DMS79 treated with DMSO at 0.1 percent for 48 hours (cell line): ENCODE results near the gene APCDD1L.

Experiments used
- DNase-seq: peaks from one replicate; lab custom pipeline; 2025; lab: John Stamatoyannopoulos, UW

Gene APCDD1L

DNA sequence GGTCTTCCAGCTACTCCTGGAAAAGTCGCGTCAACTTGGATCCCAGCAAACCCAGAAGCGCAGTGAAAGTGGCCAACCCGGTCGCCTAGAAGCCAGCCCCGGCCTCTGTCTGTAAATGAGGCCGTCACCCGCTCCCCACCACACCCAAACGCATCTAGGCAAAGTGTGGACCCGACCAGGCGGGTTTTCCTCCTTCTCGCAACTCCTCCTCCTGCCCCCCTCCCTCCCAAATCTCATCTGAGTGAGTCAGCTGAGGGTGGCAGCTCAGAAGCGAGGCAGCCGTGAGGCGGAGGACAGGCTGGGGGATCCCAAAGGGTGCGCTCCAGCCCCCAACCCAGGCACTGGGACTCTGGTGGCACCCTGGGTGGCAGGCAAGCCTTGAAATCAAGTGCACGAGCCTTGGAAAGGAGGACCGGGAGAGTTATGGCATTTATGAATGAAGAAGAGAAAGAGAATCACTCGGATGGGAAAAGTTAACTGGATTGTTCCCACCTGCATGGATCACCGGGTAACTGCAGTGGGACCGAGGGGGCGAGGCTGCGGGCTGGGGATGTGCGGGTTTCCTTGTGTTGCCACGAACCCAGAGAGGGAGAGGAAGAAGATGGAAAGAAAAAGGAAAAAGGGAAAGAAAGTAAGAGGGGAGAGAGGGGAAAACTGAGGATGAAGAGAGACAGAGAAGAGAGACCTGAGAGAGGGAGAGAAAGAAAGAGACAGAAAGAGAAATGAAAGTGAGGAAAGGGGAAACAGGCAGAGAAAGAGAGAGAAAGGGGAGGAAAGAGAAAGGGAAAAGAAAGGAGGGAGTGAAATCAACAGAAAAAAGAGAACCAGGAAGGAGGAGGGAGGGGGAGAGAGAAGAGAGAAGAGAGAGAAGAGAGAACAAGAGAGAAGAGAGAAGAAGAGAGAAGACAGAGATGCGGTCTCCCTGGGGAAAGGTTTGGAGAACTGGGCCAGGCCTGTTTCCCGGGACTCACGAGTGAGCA lies at the start of gene APCDD1L:
TSS of gene APCDD1L (minus strand) at position 167 of the 980 bp plus-strand sequence. CDS start 692 bp downstream, outside the sequence.
- no peak for DNase-seq

DNA sequence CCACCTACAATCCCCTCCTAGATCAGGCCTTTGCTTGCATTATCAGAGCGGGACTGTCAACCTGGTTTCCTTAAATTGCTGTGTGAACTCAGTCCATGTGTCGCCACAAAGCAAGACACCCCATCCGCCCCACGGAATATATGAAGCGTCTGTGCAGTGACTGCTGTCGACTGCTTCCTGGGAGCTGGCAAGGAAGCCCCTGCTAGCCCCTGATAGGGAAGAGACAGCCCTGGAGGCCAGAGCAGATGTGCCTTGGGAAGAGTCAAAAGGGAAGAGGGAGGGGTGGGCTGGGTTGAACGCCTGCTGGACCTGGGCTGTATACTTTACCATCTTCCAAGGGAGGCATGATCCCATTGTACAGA lies 44.1 kb upstream of the APCDD1L start:
- no peak for DNase-seq

DNA sequence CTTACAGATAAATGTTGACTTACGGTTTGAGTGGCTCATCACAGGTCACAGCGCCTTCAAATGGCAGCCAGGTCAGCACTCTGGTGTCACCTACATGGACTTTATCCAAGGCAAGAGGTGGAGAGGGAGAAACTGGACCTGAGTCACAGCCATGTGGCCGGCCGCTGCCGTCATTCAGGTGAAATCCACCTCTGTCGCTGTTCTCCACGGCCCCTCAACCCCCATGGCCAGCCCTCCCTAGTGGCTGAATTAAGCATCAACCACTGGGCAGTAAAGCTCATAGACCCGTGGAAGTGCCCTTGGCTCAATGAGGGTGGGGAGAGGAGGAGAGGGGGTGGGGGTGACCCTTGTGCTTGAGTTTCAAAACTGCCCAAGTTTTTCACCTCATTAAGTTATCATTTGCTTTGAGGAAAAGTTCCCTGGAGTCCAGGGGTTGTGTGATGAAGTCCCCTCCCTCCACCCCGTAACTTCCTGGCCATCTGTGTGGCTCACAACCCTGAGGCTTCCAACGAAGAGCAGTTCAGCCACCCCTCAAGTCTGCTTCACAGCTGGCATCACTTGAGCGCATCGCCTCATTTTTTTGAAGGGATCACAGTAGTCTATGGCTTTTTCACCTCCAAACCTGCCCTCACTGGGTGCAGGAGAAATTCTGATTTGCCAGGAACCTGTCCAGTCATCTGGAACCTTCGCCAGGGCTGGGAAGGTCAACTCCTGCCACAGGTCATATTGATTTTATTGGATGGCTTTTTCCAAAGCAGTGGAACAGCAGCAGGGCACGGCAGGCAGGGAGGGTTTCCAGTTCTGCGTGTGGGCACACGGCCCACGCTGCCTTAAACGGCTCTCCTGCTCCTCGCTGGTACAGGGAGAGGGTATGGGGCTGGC lies 43.5 kb upstream of the APCDD1L start:
- DNase-seq: no peak

DNA sequence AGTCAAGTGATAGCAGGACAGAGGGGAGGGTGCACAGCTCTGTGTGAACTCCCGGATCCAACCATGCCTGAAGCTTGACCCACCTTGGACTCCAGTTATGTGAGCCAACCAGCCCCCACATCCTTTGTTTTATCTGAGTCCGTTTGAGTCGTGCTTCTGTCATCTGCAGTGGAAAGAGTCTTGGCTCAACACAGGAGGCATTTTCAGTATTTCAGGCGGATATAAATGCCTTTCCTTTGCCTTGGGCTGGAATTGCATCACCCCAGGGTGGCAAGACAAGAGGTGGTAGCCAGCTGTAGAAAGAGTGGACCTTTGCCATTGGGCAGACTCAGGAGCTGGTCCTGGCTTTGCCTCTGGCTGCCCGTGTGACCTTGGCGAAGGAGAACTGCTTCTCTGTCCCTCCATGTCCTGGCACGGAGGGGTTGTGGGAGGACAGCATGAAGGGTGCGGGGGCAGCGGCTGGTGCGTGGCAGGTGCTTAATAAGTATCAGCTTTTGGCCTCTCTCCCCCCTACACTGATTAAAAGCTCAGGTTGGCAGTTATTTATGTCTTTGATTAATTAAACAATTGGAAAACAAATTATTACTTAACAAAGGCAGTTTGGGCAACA lies 42.6 kb upstream of the APCDD1L start:
- no peak for DNase-seq

DNA sequence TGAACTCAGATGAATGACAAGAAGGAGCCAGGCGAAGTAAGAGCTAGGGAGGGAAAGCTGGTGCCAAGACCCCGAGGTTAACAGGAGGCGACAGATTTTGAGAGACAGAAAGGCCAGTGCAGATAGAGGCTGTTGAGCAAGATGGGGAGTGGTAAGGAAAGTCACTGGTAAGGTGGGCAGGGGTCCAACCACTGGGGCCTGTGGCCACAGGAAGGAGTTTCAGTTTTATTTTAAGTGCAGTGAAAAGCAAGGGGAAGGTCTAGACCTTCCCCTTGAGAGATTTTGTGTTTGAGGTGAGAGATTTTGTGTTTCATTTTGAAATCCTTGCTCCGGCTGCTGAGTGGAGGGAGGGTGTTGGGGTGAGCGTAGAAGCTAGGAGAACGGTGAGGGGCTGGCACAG lies 41.8 kb upstream of the APCDD1L start:
- no peak for DNase-seq

DNA sequence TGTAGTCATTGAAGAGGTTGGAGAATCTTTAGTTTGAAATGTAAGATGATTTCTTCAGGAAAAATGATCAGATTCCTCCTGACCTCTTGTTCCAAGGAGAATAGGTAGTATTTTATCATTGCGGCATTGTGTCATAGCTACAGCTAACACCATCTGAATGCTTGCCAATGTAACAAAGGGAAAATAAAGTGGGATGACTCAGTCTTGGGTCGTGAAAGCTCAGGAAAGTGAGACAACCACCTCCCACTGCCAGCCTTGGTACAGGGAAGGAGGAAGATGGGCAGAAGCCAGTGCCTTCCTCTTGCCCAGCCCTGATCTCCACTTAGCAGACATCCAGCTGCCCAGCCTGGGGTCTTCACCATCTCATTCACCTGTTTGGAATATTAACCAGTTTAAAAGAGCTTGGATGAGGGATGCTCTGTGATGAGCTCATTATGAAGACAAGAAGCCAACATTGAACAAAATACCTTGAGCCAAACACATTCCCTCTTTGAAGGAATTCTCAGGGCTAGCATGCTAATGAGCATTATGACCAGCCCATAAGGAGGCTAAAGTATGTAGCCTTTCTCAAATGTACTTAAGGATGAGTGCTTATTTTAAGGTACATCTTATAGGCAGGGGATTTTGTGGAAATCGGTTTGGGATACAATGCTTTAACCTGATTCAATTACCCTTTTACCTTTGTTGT lies 40.0 kb upstream of the APCDD1L start:
- no peak for DNase-seq

DNA sequence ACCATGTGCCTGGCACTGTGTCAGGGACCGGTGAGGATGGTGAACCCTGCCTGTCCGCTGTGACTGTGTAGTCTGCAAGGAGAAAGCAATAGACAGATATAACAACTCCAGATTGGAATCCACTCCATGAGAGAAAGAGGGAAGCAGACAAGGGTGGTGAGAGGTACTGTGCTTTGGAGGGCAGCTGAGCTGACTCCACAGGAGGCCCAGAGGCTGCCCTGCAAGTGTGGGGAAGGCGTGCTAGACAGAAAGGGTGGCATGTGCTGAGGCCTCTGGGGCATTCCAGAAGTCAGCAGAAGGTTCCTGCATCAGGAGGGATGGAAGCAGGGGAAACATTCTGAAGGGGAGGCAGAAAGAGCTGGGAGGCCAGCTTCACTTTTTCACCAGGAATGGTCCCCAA lies 39.3 kb upstream of the APCDD1L start:
- DNase-seq: no peak

DNA sequence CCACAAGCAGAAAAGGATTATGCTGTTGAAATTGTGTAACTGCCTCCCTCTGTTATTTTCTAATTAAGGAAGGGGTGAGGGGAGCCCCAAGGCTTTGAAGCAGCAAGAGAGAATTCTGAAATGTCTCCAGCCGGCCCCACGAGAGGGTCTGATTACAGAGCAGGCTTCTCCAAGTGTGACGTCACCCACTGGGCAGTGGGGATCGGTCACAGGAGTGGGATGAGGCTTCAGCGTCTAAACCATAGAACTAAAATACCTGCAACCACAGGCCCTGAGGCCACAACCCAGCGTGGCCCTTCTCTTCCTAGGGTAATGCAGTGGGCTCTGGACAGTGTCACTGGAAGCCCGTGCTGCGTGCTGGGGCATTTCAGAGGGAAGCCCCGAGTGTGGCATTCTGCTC lies 38.6 kb upstream of the APCDD1L start:
- no peak for DNase-seq

DNA sequence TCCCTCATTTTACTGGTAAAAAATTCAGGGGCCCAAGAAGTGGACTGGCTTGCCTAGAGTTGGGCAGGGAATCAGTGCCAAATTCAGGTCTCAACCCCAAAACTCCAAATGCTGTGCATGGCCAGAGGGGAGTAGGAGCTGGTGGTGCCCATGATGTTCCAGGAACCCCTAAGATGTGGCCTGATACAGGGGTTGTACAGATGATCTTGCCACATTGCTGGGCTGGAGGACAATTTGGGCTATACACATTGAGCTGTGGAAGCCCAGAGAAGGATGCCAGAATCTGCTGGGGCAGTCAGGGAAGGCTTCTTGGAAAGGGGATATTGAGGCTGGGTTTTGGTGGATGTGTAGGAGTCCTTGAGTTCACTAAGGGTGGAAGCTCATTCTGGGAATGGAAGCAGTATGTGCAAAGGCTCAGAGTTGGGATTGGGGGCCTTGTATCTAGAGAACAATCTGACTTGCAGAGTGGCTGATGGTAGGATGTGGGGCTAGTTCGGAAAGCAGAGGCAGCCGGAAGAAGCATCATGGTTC lies 38.0 kb upstream of the APCDD1L start:
- no peak for DNase-seq

DNA sequence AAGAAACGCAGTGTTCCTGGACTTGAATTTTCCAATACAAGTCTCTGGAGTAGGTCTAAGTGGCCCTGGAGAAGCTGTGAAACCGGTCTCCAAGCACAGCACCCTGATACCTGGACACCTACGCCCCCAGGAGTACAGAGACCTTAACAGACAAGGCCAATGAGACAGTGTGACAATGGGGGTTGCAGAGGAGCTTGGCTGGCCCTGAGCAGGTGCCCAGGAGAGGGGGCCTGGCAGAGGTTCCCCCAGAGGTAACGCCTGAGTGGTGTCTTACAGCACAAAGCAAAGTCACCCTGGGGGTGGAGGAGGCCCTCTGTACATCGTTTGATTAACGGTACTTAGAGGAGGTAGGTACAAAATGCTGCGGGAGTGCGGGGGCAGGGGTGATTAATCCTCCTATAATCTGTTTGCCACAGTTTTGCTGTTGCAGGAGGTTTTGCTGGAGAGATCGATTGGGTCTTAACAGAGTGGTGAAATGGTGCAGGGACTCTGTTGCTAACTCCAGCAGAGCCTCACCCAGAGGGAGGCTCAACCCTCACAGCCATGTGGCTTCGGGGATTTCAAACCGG lies 37.3 kb upstream of the APCDD1L start:
- DNase-seq: no peak

DNA sequence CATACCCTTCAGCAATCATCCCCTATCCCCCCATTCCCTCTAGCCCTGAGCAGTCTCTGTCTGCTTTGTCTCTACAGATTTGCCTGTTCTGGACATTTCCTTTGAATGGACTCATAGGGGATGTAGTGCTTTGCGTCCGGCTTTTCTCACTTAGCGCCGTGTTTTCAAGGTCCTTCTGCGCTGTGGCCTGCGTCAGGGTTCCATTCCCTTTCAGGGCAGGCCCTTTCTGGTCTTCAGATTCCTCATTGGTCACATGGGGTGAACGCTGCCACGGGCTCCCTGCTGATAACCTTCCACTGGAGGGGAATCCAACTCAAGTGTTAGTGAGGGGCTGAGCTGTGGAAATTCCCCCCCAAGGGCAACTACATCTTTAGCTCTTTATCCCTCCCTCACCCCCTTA lies 36.4 kb upstream of the APCDD1L start:
- no peak for DNase-seq

DNA sequence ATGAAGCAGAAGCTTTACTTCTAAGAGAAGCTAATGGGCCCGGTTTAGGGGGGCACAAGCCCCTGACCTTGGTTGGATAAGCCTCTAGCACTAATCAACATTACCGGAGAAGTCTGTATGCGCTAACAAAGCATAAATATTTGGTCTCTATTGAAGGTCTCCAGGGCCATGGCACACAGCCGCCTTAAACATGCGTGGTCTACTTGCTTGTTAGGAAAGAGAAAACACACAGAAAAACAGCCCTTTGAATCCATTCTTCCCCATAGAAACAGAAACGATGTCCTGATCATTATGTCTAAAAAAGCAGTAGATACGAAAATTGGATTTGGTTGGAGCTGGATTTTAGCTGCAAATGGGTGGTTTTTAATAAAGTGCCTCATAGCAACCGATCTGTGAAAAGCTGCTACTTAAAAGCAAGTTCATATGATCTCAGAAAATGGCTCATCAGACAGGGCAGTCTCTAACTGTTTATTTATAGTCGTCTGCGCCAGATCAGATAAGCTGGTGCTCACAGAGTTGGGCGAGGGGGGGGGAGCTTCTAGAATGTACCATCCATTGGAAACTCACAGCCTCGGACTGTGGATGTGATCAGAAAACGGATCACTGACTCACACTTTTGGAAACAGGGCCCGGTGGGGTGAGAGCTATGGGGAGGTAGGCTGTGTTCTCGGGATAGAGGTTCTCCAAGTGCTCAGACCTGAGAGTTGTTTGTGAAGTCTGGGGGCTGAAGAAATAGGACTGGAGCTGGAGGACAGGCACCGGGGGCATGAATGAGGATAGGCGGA lies 35.3 kb upstream of the APCDD1L start:
- no peak for DNase-seq

DNA sequence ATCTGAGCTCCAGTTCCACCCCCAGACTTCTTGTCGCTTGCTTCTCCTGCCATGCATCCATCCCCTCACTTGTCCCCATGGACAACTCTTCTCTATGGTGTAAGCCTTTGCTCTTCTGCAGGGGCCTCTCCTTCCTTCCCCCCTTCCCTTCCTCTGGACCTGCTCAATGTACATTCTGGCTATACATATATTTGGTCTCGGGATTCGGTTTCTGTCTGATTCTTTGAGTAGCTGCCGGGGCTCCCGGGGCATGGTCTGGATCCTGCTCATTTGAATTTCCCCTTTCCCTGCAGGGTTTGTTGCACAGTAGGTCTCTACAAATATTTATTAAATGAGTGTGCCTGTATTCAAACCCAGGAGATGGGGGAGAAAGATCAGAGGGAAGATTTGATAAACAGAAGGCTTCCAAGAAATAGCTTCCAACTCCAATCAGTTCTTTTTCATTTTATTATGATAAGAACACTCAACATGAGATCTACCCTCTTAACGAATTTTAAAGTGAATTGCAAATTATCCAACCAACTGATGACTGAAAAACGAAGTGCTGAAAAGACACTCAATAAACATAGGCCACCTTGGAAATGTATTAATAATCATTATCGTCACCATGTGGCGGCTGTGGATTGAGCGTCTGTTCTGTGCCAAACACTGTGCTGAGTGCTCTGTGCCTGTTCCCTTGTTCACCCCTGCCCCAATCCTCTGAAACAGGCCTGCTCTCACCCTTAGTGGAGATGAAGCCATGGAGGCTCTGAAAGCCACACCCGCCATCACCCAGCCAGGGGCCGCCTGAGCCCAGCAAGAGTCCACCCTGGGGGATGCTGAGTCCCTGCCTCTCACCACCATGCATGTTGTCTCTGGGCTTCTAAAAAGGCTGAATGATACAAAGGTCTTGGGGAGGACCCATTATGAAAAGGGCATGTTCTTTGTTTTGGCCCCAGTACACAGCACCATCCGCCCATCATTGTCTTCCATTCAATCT lies 34.3 kb upstream of the APCDD1L start:
- no peak for DNase-seq

DNA sequence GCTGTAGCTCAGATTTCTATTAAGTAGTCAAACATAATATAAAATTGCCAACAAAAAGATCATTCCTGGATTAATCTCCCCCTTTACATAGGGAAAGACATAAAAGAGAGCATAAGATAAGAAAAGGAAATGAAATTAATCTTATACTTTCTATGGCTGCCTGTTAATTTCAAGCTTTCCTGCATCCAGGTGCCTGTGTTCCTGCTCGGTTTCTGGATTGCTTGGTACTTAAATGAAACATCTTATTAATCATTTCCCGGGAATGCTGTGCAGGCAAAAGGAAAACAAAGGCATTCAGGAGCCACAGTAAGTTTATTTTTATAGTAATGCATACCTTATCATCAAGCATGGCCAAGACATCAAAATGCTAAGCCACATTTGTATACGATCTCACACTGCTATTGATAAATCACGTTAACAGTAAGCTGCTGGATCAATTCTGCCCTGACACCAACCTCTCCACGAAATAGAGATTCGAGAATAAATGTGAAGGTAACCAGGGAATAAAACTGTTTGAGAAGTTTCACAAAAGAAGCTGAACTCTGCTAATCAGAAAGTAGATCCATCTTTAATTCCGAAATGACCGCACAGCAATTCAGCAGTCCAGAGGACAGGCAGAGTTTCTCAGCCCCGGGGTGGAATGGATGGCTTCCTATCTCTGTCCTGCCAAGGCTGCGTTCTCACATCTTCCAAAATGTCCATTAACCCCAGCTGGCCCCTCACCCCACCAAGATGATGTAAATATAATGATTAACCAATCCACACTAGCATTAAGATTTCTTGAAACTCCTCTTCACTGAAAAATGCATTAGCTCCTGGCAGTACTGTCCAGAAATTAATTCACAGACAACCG lies 32.6 kb upstream of the APCDD1L start:
- DNase-seq: no peak

DNA sequence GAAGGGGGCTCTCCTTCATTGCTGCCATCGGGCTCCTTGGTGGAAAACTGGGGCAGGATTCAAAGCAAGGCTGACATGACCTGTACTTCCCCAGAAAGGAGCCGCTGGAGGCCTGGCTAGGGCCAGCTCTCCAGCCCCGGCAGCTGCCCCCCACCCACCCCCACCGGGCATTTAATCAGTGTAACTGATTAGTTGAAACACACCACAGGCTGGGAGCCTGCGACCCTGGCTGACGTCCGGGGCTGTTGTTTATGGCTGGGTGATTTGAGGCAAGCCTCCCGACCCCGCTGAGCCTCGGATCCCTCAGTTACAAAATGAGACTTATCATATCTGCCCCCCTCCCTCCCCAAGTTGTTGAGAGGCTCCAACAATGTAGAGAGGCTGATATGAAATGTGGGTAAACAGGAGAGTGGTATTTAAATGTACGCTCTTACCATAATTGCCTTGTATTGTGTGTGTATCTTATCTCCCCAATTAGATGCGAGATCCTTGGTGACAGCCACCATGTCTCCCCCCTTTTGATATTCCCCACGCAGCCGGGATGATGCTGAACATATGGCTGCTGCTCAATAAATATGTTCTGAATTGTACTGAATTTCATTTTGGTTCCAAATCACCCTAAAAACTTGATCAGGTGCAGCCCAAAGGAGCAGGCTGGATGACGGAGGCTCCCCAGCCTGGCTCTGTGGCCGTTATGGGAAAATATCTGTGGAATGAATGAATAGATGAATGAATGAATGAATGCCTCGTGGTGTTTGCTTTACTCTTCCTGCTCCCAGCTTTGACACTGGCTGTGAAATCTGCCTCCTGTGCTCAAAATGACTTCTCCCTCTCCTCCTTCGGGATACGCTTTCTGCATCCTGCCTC lies 31.8 kb upstream of the APCDD1L start:
- no peak for DNase-seq

DNA sequence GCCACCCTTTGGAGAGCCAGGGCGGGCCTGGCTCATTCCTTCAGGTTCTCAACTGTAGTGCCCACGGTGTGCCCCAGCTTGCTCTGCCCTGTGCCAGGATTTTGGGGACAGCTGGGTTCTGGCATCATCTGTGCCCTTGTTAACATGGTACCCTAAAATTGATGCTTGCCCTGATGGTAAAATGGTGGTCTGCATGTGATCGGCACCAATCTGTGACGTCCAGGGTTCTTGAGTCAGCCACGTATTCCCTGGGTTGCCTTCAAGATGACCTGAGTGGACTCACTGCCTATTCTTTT lies 31.2 kb upstream of the APCDD1L start:
- DNase-seq: no peak

DNA sequence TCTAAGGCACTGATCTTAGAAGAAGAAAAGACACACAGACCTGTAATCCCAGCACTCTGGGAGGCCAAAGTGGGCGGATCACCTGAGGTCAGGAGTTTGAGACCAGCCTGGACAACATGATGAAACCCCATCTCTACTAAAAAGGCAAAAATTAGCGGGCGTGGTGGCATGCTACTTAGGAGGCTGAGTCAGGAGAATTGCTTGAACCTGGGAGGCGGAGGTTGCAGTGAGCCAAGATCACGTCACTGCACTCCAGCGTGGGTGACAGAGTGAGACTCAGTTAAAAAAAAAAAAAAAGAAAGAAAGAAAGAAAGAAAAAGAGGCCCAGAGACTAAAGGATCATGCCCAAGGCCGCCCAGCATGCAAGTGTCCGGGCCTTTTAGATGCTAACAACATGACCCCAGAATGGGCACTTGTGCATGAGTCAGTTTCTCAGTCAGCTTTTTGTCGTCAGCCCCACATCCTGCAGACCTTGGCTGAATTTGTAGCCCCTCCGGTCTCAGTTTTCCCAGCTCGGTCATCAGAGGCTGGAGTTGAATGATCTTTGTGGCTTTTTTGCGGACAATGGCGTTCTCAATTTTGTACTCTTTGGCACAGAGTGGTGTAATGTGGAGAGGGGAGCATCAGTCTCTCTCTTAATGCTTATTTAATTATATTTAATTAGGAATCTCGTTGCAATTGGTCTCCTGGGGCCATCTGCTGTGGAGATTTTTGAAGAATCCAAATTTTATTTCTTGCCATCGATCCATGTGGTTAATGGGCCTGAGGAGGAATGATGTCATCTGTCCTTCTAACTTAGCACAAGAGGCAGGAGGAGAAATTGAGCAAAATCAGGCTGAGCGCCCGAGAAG lies 30.6 kb upstream of the APCDD1L start:
- DNase-seq: no peak
